D721Med (cell line): Measurements from ENCODE around the gene ZBBX.
"Not testable (repeated sequence)": the region's sequence is repeated elsewhere in the genome, so short reads cannot be mapped to it uniquely, and the experiment has no call there.

Source experiments
- DNase-seq: peaks from one replicate; pipeline ENCODE4 v3.0.0; 2011; ENCODE audit warnings: low spot score; ENCODE audit not compliant: insufficient read length
- FAIRE-seq: peaks from 2 replicates; lab custom pipeline; 2011; peaks lifted over from hg19 to GRCh38; lab: Jason Lieb, UNC
- TF ChIP-seq, protein P1 (sequence below): IDR thresholded peaks from 2 replicates; pipeline ENCODE4 v1.5.1; 2012; ENCODE audit warnings: mild to moderate bottlenecking, control low read depth; ENCODE audit not compliant: insufficient read depth; ENCODE audit errors: missing control alignments

The ZBBX gene, protein sequence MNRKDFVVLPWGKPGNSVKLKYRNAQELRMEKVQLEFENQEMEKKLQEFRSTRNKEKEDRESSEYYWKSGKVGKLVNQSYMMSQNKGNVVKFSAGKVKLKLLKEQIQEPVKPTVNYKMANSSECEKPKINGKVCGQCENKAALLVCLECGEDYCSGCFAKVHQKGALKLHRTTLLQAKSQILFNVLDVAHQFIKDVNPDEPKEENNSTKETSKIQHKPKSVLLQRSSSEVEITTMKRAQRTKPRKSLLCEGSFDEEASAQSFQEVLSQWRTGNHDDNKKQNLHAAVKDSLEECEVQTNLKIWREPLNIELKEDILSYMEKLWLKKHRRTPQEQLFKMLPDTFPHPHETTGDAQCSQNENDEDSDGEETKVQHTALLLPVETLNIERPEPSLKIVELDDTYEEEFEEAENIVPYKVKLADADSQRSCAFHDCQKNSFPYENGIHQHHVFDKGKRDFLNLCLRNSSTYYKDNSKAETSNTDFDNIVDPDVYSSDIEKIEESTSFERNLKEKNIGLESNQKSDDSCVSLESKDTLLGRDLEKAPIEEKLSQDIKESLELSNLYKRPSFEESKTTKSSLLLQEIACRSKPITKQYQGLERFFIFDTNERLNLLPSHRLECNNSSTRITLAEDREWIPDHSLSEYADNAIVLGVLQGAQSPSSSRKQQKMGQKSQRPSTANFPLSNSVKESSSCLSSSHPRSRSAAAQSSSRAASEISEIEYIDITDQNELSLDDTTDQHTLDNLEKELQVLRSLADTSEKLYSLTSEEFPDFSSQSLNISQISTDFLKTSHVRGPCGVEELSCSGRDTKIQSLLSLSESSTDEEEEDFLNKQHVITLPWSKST

DNA sequence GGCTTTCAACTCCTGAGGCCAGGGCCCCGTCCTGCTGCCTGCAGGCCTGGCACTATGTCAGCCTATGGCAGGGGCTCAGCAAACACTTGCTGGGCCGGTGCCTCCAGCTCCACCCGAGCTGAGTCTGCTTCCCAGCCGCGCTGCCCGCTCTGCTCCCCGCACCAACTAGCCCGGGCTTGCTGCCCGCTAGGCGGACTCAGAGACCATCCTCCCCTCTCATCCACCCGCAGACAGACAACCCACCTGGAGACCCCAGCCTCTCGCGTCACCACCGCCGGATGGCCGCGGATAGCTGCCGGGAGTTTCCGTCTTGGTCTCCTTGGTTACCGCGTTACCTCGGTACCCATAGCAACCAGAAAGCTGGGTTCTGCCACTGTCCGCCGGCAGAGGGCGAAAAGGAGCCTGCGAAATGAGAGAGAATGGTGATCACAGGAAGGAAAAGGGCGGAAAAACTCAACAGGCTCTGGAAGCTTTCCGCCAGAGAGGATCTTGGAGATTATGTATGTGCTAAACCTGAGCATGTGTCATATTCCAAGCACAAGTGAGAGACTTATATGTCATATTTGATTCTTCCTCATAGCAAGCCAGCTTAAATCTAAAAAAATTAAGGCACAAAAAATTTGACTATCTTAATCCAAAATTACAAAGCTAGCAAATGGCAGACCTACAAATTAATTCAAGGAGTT, at the start of gene ZBBX:
Gene ZBBX, minus strand, starts transcription at position 294 of the 686 bp plus-strand sequence. CDS start 7,396 bp downstream, outside the sequence.
- DNase-seq: peak; percentile 11
- peak; percentile 93 for FAIRE-seq
- TF ChIP-seq, protein P1, sequence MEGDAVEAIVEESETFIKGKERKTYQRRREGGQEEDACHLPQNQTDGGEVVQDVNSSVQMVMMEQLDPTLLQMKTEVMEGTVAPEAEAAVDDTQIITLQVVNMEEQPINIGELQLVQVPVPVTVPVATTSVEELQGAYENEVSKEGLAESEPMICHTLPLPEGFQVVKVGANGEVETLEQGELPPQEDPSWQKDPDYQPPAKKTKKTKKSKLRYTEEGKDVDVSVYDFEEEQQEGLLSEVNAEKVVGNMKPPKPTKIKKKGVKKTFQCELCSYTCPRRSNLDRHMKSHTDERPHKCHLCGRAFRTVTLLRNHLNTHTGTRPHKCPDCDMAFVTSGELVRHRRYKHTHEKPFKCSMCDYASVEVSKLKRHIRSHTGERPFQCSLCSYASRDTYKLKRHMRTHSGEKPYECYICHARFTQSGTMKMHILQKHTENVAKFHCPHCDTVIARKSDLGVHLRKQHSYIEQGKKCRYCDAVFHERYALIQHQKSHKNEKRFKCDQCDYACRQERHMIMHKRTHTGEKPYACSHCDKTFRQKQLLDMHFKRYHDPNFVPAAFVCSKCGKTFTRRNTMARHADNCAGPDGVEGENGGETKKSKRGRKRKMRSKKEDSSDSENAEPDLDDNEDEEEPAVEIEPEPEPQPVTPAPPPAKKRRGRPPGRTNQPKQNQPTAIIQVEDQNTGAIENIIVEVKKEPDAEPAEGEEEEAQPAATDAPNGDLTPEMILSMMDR: peak; percentile 93

DNA sequence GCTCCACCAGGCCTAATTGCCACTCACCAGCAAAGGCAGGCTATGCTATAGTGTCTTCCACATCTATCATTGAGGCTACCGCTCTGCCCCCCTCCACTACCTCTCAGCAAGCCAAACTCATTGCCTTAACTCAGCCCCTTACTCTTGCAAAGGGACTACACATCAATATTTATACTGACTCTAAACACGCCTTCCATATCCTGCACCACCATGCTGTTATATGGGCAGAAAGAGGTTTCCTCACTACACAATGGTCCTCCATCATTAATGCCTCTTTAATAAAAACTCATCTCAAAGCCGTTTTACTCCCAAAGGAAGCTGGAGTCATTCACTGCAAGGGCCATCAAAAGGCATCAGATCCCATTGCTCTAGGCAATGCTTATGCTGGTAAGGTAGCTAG, 46.9 kb upstream of the ZBBX start:
- DNase-seq, FAIRE-seq: not testable (repeated sequence)

DNA sequence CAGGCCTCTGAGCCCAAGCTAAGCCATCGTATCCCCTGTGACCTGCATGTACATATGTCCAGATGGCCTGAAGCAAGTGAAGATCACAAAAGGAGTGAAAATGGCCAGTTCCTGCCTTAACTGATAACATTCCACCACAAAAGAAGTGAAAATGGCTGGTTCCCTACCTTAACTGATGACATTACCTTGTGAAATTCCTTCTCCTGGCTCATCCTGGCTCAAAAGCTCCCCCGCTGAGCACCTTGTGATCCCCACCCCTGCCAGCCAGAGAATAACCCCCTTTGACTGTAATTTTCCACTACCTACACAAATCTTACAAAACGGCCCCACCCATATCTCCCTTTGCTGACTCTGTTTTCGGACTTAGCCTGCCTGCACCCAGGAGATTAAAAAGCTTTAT, 42.3 kb upstream of the ZBBX start:
- DNase-seq: not testable (repeated sequence)

DNA sequence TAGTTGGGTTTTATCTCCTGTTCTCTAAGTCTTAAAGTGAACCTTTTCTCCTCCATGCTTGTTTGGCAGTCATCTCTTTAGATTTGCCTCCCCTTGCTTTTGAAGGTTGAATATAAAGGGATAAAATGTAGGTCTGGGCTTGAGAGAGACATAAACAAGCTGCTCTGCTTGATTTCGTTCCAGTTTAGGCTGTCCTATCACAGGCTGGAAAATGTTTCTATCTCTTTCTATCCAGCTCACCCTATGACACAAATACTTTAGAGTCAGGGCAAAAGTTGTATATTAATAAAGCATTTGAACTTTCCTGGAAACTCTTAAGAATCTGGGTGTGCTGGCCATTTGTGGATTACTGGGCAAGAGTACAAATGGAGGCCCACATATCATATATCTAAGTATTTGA, 29.5 kb upstream of the ZBBX start:
- FAIRE-seq: no peak
- TF ChIP-seq, protein P1: no peak

More for the DNA sequence above, 42.3 kb upstream of the ZBBX start:
- not testable (repeated sequence) for FAIRE-seq

DNA sequence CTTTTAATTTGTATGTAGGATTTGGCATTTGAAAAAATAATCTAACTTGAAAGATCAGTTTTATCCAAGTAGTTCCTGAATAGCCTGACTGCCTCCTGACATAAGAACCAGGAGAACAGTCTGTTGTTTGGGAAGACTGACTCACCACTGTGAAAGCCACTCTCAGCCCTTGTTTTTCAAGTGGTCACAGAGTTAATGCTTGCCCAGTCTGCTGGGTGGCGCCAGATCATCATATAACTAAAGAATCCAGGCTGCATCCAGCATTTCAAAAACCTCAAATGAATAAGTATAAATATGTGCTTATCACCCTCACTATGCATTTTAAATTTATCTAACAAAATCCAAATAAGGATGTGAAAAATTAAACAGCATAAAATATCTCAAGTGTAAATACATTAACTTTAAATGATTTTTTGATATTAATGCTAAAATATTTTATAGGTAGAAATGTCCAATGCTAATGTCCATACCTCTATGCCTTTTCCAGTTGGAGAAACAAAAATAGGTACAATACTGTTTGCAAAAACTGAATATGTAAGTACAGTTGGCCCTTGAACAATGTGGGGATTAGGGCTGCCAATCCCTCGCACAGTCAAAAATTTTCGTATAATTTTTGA, 26.9 kb upstream of the ZBBX start:
- no peak for DNase-seq
- TF ChIP-seq, protein P1: peak; percentile 83

More for the DNA sequence above, 29.5 kb upstream of the ZBBX start:
- DNase-seq: no peak

DNA sequence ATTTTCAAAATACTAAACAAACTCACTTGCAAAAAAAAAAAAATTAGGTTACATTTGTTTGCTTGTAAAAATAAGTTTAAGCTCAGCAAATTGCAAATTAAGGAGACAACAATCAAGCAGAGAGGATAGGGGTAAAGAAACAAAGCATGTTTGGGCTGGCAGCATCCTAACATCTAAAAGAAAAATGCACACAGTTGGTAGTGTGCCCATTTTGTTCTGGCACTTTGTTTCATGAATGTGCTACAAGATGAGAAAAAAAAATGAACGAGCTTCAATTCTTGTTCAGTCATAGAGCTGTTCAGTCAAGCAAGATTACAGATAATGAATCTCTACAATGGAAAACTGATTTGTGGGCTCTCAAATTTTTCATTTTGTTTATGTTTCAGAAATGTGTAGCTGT, 17.7 kb upstream of the ZBBX start:
- DNase-seq (no peak), FAIRE-seq (no peak)
- TF ChIP-seq, protein P1: no peak

More for the DNA sequence above, 26.9 kb upstream of the ZBBX start:
- FAIRE-seq: no peak

DNA sequence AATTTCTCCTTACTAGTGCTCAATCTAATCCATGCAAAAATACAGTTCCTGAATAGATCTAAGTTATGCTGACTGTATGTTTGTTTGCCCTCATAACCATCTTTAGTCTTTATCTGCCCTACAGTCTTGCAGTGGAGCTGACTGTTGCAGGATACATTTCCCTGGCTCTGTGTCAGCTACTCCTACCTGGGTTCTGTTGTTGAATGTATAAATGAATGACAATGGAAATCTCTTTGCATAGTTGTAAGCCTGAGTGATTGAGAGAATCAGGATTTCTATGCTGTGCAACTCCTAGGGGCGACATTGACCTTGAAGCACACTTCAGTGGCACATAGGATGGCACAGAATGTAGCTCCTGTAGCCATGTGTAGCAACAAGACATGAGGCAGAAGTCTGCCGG, 16.0 kb upstream of the ZBBX start:
- DNase-seq (no peak), FAIRE-seq (no peak)
- TF ChIP-seq, protein P1: no peak
